ENCODE measurements around the gene PLD6.
"Not testable (repeated sequence)": the region's sequence is repeated elsewhere in the genome, so short reads cannot be mapped to it uniquely, and the experiment has no call there.

The PLD6 gene

DNA sequence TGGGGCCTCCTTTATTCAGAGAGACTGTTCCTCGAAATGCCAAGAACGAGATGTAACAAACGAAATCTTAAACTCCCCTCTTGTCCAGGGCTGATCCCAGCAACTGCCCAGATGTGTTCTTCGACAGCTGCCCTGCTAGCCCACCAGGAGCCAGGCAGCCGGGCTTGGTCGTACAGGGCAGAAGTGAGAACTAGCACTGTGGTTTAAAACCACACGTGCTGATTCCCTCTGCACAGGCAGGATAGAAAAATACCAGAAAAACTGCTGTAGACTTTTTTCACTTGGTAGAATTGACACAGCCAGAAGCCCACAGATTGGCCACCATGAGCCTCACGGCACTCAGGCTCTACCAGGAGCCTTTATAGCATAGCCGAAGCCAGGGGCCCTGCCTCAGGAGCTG, 33.1 kb downstream of the PLD6 start:
- DNase-seq = no peak

- no peak for DNase-seq
Measured at GRCh38 chr17:17172001-17172939, 33.9 kb downstream of the PLD6 start.

GRCh38 chr17:17171186-17171585, 34.9 kb downstream of the PLD6 start:
- DNase-seq = no peak

DNA sequence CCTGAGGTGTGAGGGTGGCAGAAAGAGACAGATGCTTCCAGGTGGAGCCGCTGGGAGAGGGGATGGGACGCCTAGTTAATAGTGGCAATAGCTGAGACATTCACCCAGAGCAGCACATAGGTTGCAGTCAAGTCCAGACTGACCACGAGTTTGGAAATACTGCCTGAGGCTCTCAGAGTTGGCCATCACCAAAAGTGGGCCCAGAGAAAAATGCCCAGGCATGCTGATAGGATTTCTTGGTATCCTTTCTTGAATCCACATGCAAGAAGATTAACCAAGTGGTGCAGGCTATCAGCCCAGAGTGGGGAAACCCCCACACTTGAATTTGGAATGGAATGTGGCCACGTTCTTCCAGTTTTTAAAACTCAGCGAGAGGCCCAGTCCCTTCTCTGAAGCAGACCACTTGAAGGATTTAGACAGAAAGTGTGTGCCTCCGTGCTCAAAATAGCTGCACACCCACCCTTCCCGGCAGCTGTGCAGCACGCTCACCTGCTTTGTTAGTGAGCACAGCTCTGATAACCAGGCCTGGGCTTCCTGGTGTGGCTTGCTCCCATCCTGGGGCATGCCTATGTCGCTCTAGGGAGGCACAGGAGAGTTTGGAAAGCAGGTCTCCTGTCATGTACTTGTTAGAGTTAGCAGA, 35.7 kb downstream of the PLD6 start:
- DNase-seq = no peak

DNA sequence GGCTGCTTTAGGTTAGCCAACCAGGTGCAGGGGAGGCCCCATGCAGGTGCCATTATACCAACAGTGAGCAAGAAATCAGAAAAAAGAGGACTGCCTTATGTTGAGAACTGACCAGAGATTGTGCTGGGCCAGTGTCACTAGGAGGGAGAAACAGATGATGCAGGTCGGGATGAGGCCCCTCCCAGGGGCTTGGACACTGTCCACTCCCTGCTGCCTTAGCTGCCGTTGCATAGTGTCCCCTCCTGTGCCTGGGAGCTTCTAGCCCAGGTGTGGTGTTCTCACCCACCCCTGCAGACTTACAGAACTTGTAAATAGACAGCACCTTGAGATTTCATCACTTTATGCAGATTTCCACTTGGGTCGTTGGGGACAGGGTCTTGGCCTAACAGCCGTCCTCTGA, 36.7 kb downstream of the PLD6 start:
- DNase-seq = no peak

DNA sequence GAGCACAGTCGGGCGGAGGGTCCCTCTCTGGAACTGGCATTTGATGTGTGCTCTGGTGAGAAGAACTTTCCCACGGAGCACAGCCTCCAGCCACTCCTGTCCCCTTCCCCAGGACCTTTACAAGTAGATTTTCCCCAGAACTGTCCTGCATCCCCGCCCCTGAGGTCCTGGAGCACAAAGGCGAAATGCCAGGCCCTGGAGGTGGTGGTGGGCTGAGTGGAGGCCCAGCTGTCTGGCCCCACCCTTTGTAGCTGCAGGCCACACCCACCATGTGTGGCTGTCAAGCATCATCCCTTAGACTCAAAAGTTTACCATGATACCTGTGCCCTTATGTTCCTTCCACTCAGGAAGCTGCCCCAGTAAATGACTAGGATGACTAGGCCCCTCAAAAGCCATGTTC, 37.7 kb downstream of the PLD6 start:
- no peak for DNase-seq

- no peak for DNase-seq
Measured at GRCh38 chr17:17167986-17168385, 38.1 kb downstream of the PLD6 start.

- no peak for DNase-seq
Measured at GRCh38 chr17:17167356-17167755, 38.8 kb downstream of the PLD6 start.

GRCh38 chr17:17166446-17166845, 39.7 kb downstream of the PLD6 start:
- no peak for DNase-seq

- DNase-seq = no peak
Measured at GRCh38 chr17:17165666-17166308, 40.3 kb downstream of the PLD6 start.

DNA sequence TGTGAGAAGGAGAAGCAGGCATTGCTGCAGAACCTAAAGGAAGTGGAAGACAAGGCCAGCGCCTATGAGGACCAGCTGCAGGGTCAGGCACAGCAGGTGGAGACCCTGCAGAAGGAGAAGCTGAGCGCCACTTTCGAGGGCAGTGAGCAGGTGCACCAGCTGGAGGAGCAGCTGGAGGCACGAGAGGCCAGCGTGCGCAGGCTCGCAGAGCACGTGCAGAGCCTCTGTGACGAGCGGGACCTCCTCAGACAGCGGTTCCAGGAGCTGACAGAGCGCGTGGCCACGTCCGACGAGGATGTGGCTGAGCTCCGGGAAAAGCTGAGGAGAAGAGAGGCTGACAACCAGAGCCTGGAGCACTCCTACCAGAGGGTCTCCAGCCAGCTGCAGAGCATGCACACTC, 41.5 kb downstream of the PLD6 start:
- DNase-seq = no peak

- no peak for DNase-seq
Measured at GRCh38 chr17:17164156-17164555, 42.0 kb downstream of the PLD6 start.

DNA sequence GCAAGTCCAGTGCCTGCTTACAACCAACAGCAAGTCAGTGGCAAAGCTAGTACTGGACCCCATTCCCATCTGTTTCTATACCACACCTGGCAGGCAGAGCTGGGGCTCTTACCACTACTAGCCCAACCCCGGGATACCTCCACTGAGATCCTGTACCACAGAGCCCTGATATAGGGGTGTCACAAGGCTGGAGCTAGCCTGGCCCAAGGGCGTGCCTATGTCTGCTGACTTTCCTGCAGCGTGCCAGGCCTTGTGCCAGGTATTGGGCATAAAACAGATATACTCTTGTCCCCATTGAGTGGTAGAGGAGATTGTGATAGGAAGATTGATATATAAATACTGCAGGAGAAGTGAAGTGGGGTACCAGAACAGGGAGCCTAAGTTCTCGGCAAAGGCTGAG, 44.4 kb downstream of the PLD6 start:
- DNase-seq = no peak

DNA sequence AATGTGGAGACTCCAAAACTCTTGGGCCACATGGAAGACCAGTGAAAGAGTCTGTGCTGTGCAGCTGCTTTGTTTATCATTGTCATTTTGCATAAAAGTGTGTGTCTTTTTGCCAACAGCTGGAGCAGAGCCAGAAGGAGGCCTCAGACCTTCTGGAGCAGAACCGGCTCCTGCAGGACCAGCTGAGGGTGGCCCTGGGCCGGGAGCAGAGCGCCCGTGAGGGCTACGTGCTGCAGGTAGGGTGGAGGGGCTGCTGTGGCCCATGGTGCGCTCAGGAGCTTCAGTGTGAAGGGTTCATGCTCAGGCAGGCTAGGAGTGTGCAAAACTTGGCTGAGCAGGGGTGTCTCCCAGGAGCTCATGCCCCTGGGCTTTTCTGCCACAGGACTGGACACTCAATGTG, 45.0 kb downstream of the PLD6 start:
- no peak for DNase-seq

GRCh38 chr17:17159571-17159970, 46.6 kb downstream of the PLD6 start:
- DNase-seq = no peak

DNA sequence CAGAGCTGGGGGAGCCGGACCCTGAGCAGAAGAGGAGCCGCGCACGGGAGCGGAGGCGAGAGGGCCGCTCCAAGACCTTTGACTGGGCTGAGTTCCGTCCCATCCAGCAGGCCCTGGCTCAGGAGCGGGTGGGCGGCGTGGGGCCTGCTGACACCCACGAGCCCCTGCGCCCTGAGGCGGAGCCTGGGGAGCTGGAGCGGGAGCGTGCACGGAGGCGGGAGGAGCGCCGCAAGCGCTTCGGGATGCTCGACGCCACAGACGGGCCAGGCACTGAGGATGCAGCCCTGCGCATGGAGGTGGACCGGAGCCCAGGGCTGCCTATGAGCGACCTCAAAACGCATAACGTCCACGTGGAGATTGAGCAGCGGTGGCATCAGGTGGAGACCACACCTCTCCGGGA, 47.6 kb downstream of the PLD6 start:
- DNase-seq = not testable (repeated sequence)

DNA sequence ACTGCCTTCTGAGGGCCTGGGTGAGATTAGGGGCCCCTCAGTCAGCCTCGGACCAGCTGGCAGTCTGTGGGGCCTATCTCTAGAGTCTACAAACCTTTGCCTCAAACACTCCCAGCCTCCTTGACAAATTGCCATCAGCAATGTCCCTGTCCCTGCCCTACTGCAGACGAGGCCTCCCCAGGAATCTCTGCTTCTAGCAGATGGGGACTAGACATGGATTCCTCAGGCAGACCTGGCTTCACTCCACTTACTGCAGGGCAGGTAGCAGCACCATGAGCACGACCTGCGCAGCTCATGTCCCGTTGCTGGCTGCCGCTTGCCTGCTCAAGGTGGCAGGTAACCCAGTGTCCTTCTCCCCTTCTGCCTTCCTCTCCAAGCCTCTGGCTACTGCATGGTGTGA, 49.1 kb downstream of the PLD6 start:
- DNase-seq = no peak

DNA sequence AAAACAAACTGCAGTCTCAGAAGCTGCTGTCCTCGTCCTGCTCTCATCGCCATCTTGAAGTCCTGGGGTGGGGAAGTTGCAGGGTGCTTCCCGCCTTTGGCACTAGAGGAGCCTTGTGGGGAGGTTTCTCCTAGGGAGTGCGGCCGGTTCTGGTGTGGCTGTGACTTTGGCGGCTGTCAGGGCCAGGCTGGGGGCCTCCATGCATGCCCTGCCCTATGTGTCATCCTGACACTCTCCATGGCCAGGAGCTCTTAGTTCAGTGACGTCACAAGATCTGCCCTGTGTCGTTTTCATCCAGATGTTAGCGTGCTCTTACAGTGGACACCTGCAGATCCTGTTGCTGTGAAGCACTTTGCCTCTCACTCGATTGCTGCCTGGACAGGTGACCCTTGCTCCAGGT, 49.6 kb downstream of the PLD6 start:
- no peak for DNase-seq

DNA sequence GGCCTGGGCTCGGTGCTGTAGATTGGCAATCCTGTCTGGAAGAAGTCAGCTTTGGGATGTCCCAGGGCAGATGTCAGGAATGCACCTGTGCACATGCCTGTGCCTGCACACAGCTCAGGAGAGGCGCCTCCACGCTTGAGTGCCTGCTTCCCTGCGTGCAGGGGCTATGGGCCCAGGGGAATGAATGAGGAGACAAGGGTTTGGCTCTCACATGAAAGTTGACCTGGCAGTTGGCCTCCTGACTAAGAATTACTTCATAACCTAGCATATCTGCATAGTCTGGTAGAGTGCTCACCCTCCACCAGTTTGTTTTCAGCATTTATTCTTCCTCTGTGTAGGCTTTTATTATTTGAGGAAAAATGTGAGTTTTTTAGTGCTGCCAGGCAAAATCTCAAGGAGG, 50.0 kb downstream of the PLD6 start:
- DNase-seq = no peak

DNA sequence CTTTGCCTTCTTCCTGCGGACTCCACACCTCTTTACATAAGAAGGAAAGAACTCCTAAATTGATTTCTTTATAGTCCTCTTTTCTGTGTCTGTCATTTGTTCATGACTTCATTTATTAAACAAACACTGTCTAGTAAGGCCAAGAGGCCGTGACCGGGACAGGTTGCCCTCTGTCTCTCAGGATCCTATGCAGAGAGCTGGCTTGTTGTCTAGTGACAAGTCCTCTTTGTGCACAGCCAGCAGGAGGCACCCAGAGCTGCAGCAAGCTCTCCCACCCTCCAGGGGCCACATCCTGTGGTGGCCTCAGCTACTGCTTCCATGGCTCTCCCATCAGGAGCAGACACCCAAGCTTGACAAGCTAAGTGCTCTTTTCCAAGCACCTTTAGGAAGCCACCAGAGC, 50.6 kb downstream of the PLD6 start:
- DNase-seq = no peak

DNA sequence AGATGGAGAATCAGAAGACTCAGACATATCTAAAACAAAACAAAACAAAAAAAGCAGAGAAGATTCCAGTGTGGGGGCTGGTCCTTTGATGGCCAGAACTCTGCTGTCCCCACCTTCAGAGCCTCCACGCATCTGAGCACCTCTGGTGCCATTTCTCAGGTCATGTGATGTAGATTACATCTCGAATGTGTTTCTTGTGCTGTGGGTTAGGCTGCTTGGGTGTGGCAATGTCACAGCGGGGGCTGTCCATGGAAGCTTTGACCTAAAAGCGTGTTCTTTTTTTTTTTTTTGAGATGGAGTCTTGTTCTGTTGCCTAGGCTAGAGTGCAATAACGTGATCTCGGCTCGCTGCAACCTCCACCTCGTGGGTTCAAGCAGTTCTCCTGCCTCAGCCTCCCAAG, 51.2 kb downstream of the PLD6 start:
- DNase-seq = no peak

DNA sequence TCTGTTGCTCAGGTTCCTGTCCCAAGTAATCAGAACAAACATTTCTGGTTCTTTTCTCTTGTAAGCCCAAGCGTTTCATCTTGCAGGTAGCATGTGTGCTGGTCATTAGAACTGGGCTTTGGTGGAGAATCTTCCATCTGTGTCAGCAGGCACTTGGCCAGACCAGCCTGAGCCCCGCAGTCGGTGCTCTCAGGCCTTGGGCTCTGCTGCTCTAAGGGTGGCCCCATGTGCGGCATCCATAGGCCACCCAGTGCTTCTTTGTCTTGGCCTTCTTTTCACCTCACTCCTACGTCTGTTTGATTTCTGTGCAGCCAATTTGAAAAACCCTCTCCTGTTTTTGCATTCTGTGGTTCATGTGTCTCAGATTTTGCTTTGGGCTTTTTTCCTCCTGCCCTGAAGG, 51.6 kb downstream of the PLD6 start:
- no peak for DNase-seq

GRCh38 chr17:17153709-17154108, 52.4 kb downstream of the PLD6 start:
- DNase-seq = no peak

GRCh38 chr17:17153071-17153470, 53.1 kb downstream of the PLD6 start:
- no peak for DNase-seq
